Thyroid gland (tissue), 4 donors: ENCODE results near the gene DOHH. TPM values are rescaled to one million over a fixed set of nuclear protein-coding genes. Genes with fewer than 3 reads are reported as not detected.

Source experiments
- DNase-seq, 2 donors: peaks; one replicate each; pipeline ENCODE4 v3.0.0-alpha.2; 2019
- H3K27ac ChIP-seq, 3 donors: fragments of 200-600 bp; sonication (generic); 1 replicate in 2 of 3; 2 replicates in 1 of 3; pipeline ENCODE4 v1.5.1; 2016 to 2019; ENCODE audit warnings: mild to moderate bottlenecking in 1 of 3, moderate library complexity in 1 of 3
- H3K27me3 ChIP-seq: fragments of 200-600 bp; sonication (generic); one replicate; pipeline ENCODE4 v1.5.1; 2019
- H3K36me3 ChIP-seq, 2 donors: fragments of 200-600 bp; sonication (generic); one replicate each; pipeline ENCODE4 v1.5.1; 2016 to 2019
- H3K4me1 ChIP-seq, 2 donors: fragments of 200-600 bp; sonication (generic); one replicate each; pipeline ENCODE4 v1.5.1; 2017 to 2019
- H3K4me3 ChIP-seq, 3 donors: fragments of 200-600 bp; sonication (generic); replicated peaks in 1 of 3; 1 replicate in 2 of 3; 2 replicates in 1 of 3; pipeline ENCODE4 v1.5.1; 2016; ENCODE audit warnings: mild to moderate bottlenecking in 1 of 3
- H3K9me3 ChIP-seq: fragments of 200-600 bp; sonication (generic); one replicate; pipeline ENCODE4 v1.5.1; 2017
- CTCF ChIP-seq, 6 experiments: fragments of 200-600 bp in 3 of 6; fragments of 450-650 bp in 3 of 6; sonication (generic) in 3 of 6; IDR thresholded peaks; one replicate each; pipeline ENCODE4 v1.5.1; 2016 to 2019; ENCODE audit warnings: antibody characterized with exemption in 6 of 6, mild to moderate bottlenecking in 2 of 6, inconsistent platforms in 1 of 6, moderate library complexity in 1 of 6
- POLR2A ChIP-seq, 2 donors: fragments of 450-650 bp; IDR thresholded peaks; one replicate each; pipeline ENCODE4 v1.6.1; 2017; ENCODE audit warnings: antibody characterized with exemption in 2 of 2, mild to moderate bottlenecking in 2 of 2, moderate library complexity in 1 of 2
- WGBS, 2 donors: methylation state at CpG; one replicate each; pipeline ENCODE4 v1.1.5; 2017; 5-methylcytosine and 5-hydroxymethylcytosine counted together
- intact Hi-C: fragments of 100-400 bp; cut with DNase I; formaldehyde crosslinking; loops from one replicate; pipeline ENCODE4 v1.15.1; 2023
- total RNA-seq, 4 donors: library from RNA; depleted of rRNA; stranded (reverse); fragments of >200 nt; gene quantifications; one replicate each; pipeline ENCODE4 v1.2.3, GENCODE V29; 2016

Gene DOHH
- total RNA-seq, 4 donors from 2014 or later = 9.0 to 18.9 (median 13.6) TPM

- intact Hi-C loops = no loop called here
- Histone ChIP-seq H3K27me3 (no peaks in the 10 kb centered on the region), H3K27ac (no peak overlapping the region), H3K4me1 (no peaks in the 10 kb centered on the region), H3K9me3 (no peaks in the 10 kb centered on the region), H3K4me3 (no peak overlapping the region), H3K36me3 (peaks cover 48 to 59% of the 10 kb centered on the region in 2 donors)
- 100% methylated on average over 1 of the region's 9 CpGs for WGBS, 2 donors
- no peak for DNase-seq
- TF ChIP-seq CTCF (IDR thresholded peaks at IDR 0.05) (no peak), POLR2A (IDR thresholded peaks at IDR 0.05) (no peak)
Observed at GRCh38 chr19:3535235-3535535, 34.7 kb upstream of the DOHH start.

DNA sequence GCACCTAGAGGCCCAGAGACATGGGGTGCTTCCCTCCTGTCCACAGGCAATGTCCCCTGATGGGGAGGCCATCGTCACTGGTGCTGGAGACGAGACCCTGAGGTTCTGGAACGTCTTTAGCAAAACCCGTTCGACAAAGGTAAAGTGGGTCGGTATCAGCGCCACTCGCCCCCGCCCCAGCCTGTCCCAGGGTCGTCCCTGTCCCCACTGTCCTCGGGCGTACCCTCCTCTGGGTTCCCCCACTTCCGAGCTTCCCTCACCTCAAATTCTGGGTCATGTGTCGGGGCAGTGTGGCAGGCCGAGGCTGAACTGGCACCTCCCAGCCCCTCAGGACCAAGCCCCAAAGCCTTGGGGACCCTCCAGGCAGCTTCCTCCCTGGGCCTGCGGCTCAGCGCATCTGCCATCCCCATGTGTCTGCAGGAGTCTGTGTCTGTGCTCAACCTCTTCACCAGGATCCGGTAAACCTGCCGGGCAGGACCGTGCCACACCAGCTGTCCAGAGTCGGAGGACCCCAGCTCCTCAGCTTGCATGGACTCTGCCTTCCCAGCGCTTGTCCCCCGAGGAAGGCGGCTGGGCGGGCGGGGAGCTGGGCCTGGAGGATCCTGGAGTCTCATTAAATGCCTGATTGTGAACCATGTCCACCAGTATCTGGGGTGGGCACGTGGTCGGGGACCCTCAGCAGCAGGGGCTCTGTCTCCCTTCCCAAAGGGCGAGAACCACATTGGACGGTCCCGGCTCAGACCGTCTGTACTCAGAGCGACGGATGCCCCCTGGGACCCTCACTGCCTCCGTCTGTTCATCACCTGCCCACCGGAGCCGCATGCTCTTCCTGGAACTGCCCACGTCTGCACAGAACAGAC, 34.1 kb upstream of the DOHH start:
- H3K36me3 ChIP-seq = peaks cover 48 to 59% of the 10 kb centered on the region in 2 donors
- DNase-seq = no peak
- intact Hi-C loops = no loop called here
- WGBS, 2 donors = 94 to 96% methylated on average over 25 to 29 of the region's 38 CpGs
- H3K4me3 ChIP-seq = no peak overlapping the region
- no peaks in the 10 kb centered on the region for H3K4me1 ChIP-seq
- no peak overlapping the region for H3K27ac ChIP-seq
- no peaks in the 10 kb centered on the region for H3K27me3 ChIP-seq
- TF ChIP-seq POLR2A (IDR thresholded peaks at IDR 0.05) (no peak), CTCF (IDR thresholded peaks at IDR 0.05) (no peak)
- H3K9me3 ChIP-seq = no peaks in the 10 kb centered on the region

- no peaks in the 10 kb centered on the region for H3K27me3 ChIP-seq
- no peak for DNase-seq
- H3K27ac ChIP-seq = no peak overlapping the region
- peaks cover 48 to 59% of the 10 kb centered on the region in 2 donors for H3K36me3 ChIP-seq
- no peak overlapping the region for H3K4me3 ChIP-seq
- intact Hi-C loops = no loop called here
- WGBS, 2 donors = 92 to 97% methylated on average over 11 to 12 of the region's 12 CpGs
- TF ChIP-seq CTCF (IDR thresholded peaks at IDR 0.05) (no peak), POLR2A (IDR thresholded peaks at IDR 0.05) (no peak)
- no peaks in the 10 kb centered on the region for H3K9me3 ChIP-seq
- no peaks in the 10 kb centered on the region for H3K4me1 ChIP-seq
Observed at GRCh38 chr19:3533563-3534216, 33.2 kb upstream of the DOHH start.

DNA sequence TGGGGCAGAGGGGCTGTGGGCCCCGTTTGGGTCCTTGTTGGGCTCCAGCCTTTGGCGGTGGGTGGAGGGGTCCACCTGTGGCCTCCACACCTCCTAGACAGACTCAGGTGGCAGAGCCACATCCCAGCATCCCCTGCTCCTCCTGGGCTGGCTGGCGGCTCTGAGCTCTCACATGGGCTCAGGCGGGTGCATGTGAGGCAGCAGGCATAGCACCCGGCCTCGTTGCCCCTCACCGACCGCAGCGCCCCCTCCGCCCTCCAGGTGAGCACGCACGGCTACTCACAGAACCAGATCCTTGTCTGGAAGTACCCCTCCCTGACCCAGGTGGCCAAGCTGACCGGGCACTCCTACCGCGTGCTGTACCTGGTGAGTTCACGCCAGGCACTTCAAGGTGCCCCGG, 32.6 kb upstream of the DOHH start:
- Histone ChIP-seq H3K4me1 (no peaks in the 10 kb centered on the region), H3K27ac (no peak overlapping the region), H3K36me3 (peaks cover 49 to 62% of the 10 kb centered on the region in 2 donors), H3K4me3 (no peak overlapping the region), H3K9me3 (no peaks in the 10 kb centered on the region), H3K27me3 (no peaks in the 10 kb centered on the region)
- intact Hi-C loops = no loop called here
- TF ChIP-seq POLR2A (IDR thresholded peaks at IDR 0.05) = no peak
- TF ChIP-seq CTCF (IDR thresholded peaks at IDR 0.05) = no peak
- 94 to 97% methylated on average over 9 to 14 of the region's 17 CpGs for WGBS, 2 donors
- DNase-seq = no peak

DNA sequence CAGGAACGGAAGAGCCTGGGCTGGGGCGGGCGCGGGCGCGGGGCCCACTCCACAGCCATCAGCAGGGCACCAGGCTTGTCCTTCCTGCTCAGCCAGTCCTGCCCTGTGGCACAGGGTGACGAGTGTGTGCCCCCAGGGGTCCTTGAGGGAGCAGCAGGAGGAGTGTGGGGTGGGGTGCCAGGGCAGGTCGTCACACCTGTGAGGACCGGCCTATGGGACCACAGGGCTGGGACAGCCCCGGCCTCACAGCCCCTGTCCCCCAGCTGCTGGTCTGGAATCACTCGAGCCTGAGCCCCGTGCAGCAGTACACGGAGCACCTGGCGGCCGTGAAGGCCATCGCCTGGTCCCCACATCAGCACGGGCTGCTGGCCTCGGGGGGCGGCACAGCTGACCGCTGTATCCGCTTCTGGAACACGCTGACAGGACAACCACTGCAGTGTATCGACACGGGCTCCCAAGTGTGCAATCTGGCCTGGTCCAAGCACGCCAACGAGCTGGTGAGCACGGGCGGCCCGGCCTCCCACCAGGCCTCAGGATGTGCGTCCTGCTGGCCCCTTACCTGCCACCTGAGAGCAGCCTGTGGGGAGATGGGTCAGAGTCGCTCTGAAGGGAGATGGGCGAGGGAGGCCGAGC, 31.8 kb upstream of the DOHH start:
- intact Hi-C loops = no loop called here
- 91 to 100% methylated on average over 4 to 6 of the region's 33 CpGs for WGBS, 2 donors
- H3K4me3 ChIP-seq = no peak overlapping the region
- H3K4me1 ChIP-seq = no peaks in the 10 kb centered on the region
- H3K27ac ChIP-seq = no peak overlapping the region
- no peaks in the 10 kb centered on the region for H3K27me3 ChIP-seq
- TF ChIP-seq CTCF (IDR thresholded peaks at IDR 0.05) (no peak), POLR2A (IDR thresholded peaks at IDR 0.05) (no peak)
- H3K9me3 ChIP-seq = no peaks in the 10 kb centered on the region
- DNase-seq = no peak
- peaks cover 56 to 70% of the 10 kb centered on the region in 2 donors for H3K36me3 ChIP-seq
